HG03196 (cell line): ENCODE measurements around the gene ZNF180.
"Not testable (repeated sequence)": the region's sequence is repeated elsewhere in the genome, so short reads cannot be mapped to it uniquely, and the experiment has no call there.

ENCODE experiments used
- ATAC-seq: cut with Tn5 transposase; IDR thresholded peaks from one replicate; pipeline ENCODE4 v1.9.1; 2021; ENCODE audit not compliant: unreplicated experiment

Gene ZNF180

GRCh38 chr19:44499962-44500949 lies at the start of gene ZNF180:
TSS of gene ZNF180 (minus strand) at chr19:44500522. CDS start at chr19:44497334, 3,188 bp downstream.
- peak; percentile 87 for ATAC-seq

- no peak for ATAC-seq
Measured at GRCh38 chr19:44549507-44549906, 49.2 kb upstream of the ZNF180 start.

GRCh38 chr19:44548736-44549135 lies 48.4 kb upstream of the ZNF180 start:
- ATAC-seq = no peak

- ATAC-seq = no peak
Measured at GRCh38 chr19:44544031-44544430, 43.7 kb upstream of the ZNF180 start.

- no peak for ATAC-seq
Measured at GRCh38 chr19:44542671-44543070, 42.3 kb upstream of the ZNF180 start.

GRCh38 chr19:44540736-44541135 lies 40.4 kb upstream of the ZNF180 start:
- ATAC-seq = no peak

- ATAC-seq = no peak
Measured at GRCh38 chr19:44539991-44540390, 39.7 kb upstream of the ZNF180 start.

- no peak for ATAC-seq
Measured at GRCh38 chr19:44539236-44539826, 39.0 kb upstream of the ZNF180 start.

GRCh38 chr19:44535361-44535760 lies 35.0 kb upstream of the ZNF180 start:
- ATAC-seq = not testable (repeated sequence)

GRCh38 chr19:44532819-44533218 lies 32.5 kb upstream of the ZNF180 start:
- no peak for ATAC-seq

- ATAC-seq = no peak
Measured at GRCh38 chr19:44530777-44531176, 30.5 kb upstream of the ZNF180 start.

- ATAC-seq = no peak
Measured at GRCh38 chr19:44529536-44529935, 29.2 kb upstream of the ZNF180 start, which contains the start of gene CEACAM20. TSS of gene CEACAM20 (minus strand) at chr19:44529675. CDS start at chr19:44529509, 166 bp downstream.

GRCh38 chr19:44527554-44527953 lies 27.2 kb upstream of the ZNF180 start:
- no peak for ATAC-seq

- ATAC-seq = no peak
Measured at GRCh38 chr19:44525721-44526430, 25.6 kb upstream of the ZNF180 start.

GRCh38 chr19:44521370-44521769 lies 21.0 kb upstream of the ZNF180 start:
- no peak for ATAC-seq

GRCh38 chr19:44517146-44517545 lies 16.8 kb upstream of the ZNF180 start:
- no peak for ATAC-seq

GRCh38 chr19:44515907-44516306 lies 15.6 kb upstream of the ZNF180 start:
- ATAC-seq = no peak

- no peak for ATAC-seq
Measured at GRCh38 chr19:44515031-44515430, 14.7 kb upstream of the ZNF180 start.

GRCh38 chr19:44512326-44513298 lies 12.3 kb upstream of the ZNF180 start:
- no peak for ATAC-seq

- no peak for ATAC-seq
Measured at GRCh38 chr19:44509478-44509877, 9.2 kb upstream of the ZNF180 start.
